ENCODE results near the gene MAFF. TPM values are rescaled to one million over a fixed set of nuclear protein-coding genes. Genes with fewer than 3 reads are reported as not detected.

Gene MAFF
- total and polyA plus RNA-seq, 3 donors from 2014 or later, result 3.2 to 5.8 (median 3.7) TPM

DNA sequence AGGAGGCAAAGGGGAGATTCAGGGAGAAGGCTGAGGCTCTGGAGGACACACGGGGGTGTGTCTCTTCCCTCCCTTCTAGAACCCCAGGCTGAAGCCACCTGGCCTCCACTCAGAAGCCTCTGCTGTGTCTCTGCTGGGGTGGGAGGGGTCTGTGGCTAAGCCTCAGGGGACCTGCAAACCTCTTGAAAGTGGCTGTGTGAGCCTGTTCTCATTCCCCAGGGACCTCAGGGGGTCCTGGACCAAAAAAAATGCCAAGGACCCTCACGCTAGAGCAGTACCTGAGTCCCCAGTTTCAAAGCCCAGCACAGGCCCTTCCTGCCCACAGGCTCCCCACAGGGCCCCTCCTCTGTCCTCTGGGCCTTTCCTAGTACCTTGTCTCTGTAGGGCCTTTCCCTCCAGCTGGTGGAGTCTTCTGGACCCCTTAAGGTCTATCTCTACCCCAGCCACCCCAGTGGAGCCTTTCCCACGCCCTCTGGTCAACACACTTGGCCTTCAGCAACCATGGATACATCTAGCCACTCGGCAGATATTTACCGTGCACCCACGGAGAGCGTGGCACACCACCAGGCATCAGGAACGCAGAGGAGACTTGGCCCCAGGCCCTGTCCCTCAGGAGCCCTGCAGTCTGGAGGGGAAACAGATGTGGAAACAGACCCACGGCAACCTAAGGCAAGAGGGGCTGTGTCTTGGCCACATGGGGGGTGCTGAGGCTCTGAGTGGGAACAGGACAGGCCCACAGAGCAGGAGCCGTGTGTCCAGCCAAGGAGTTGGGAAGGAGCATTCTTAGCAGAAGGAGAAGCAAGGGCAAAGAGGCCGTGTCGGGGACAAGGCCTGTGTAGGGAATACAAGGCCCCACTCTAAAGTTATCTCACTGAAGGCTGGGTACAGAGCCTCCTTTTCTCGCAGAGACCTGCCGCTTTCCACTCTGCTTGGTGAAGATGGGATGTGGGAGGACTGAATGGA is 38.6 kb upstream of the MAFF start:
- H3K36me3 ChIP-seq (ENCODE audit: low read depth, missing control alignments), result no peaks in the 10 kb centered on the region
- peak; percentile 48 for DNase-seq
- H3K4me1 ChIP-seq, result peaks cover 35% of the 10 kb centered on the region
- H3K4me3 ChIP-seq, result no peak overlapping the region
- H3K27ac ChIP-seq, result peak overlapping the region; percentile 47 to 48
- TF ChIP-seq POLR2A (IDR thresholded peaks at IDR 0.05), result no peak
- no peak for TF ChIP-seq CTCF (IDR thresholded peaks at IDR 0.05)
- WGBS, 2 donors, result 49 to 54% methylated on average over 9 to 14 of the region's 14 CpGs
- intact Hi-C loops (cut with DNase I; ENCODE audit: low total_unique reads), result no loop called here
- no peaks in the 10 kb centered on the region for H3K9me3 ChIP-seq
- no peaks in the 10 kb centered on the region for H3K27me3 ChIP-seq

GRCh38 chr22:38163844-38164550 is 37.8 kb upstream of the MAFF start:
- Histone ChIP-seq H3K4me1 (peaks cover 37% of the 10 kb centered on the region), H3K27ac (peak overlapping the region; percentile 47 to 48), H3K4me3 (no peak overlapping the region), H3K27me3 (no peaks in the 10 kb centered on the region), H3K9me3 (no peaks in the 10 kb centered on the region), H3K36me3 (ENCODE audit: low read depth, missing control alignments) (no peaks in the 10 kb centered on the region)
- intact Hi-C loops (cut with DNase I; ENCODE audit: low total_unique reads), result no loop called here
- peak; percentile 85 for DNase-seq
- WGBS, 2 donors, result 67 to 68% methylated on average over 8 to 13 of the region's 13 CpGs
- TF ChIP-seq POLR2A (IDR thresholded peaks at IDR 0.05), result no peak
- TF ChIP-seq CTCF (IDR thresholded peaks at IDR 0.05), result no peak

- no peak for DNase-seq
- TF ChIP-seq POLR2A (IDR thresholded peaks at IDR 0.05), result no peak
- WGBS, 2 donors, result 77 to 85% methylated on average over 4 to 7 of the region's 7 CpGs
- intact Hi-C loops (cut with DNase I; ENCODE audit: low total_unique reads), result no loop called here
- H3K9me3 ChIP-seq, result no peaks in the 10 kb centered on the region
- no peaks in the 10 kb centered on the region for H3K27me3 ChIP-seq
- no peak overlapping the region for H3K4me3 ChIP-seq
- H3K36me3 ChIP-seq (ENCODE audit: low read depth, missing control alignments), result no peaks in the 10 kb centered on the region
- peak overlapping the region; percentile 13 to 16 for H3K27ac ChIP-seq
- H3K4me1 ChIP-seq, result peaks cover 37% of the 10 kb centered on the region
These were observed 37.3 kb upstream of the MAFF start for GRCh38 chr22:38164551-38164918.

DNA sequence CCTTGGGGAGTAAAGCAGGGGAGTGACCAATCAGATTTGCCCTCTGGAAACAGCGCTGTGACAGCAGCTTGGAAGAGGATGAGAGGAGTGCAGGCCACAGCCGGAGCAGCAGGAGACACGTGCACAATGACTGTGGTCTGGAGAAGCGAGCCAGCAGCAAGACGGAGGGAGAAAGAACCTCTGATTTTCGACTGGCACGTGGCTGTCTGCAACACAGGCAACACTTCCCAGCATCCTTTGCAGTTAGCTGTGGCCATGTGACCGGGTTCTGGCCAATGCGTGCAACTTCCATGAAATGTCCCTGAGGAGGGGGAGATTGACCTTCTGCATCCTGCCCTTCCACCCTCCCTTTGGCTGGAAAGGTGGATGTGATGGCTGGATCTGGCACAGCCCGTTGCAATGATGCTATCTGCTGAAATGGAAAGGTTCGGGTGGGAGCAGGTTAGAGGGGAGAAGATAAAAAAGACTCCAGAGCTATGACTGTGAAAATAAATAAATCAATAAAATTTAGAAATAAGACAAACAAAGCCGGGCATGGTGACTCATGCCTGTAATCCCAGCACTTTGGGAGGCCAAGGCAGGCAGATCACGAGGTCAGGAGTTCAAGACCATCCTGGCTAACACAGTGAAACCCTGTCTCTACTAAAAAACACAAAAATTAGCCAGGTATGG is 35.7 kb upstream of the MAFF start:
- peaks cover 37% of the 10 kb centered on the region for H3K4me1 ChIP-seq
- H3K9me3 ChIP-seq, result no peaks in the 10 kb centered on the region
- no peak overlapping the region for H3K4me3 ChIP-seq
- H3K36me3 ChIP-seq (ENCODE audit: low read depth, missing control alignments), result no peaks in the 10 kb centered on the region
- peak overlapping the region in 1 of 2 donors; percentile 20 for H3K27ac ChIP-seq
- no peak for TF ChIP-seq CTCF (IDR thresholded peaks at IDR 0.05)
- TF ChIP-seq POLR2A (IDR thresholded peaks at IDR 0.05), result no peak
- WGBS, 2 donors, result 87 to 89% methylated on average over 13 of the region's 13 CpGs
- intact Hi-C loops (cut with DNase I; ENCODE audit: low total_unique reads), result no loop called here
- no peaks in the 10 kb centered on the region for H3K27me3 ChIP-seq
- DNase-seq, result no peak

- DNase-seq, result peak; percentile 56
- Histone ChIP-seq H3K36me3 (ENCODE audit: low read depth, missing control alignments) (no peaks in the 10 kb centered on the region), H3K4me3 (no peak overlapping the region), H3K27me3 (no peaks in the 10 kb centered on the region), H3K4me1 (peaks cover 27% of the 10 kb centered on the region), H3K9me3 (no peaks in the 10 kb centered on the region), H3K27ac (no peak overlapping the region)
- intact Hi-C loops (cut with DNase I; ENCODE audit: low total_unique reads), result no loop called here
- TF ChIP-seq CTCF (IDR thresholded peaks at IDR 0.05) (no peak), POLR2A (IDR thresholded peaks at IDR 0.05) (no peak)
- 66 to 73% methylated on average over 7 of the region's 7 CpGs for WGBS, 2 donors
These were observed 33.8 kb upstream of the MAFF start for GRCh38 chr22:38167988-38168407.
